Skeletal muscle tissue (tissue), 4 donors: Measurements from ENCODE around the gene JUNB. TPM values are rescaled to one million over a fixed set of nuclear protein-coding genes. Genes with fewer than 3 reads are reported as not detected.

Experiments
- H3K27ac ChIP-seq: one replicate; pipeline ENCODE4 v1.7.0; 2013; ENCODE audit warnings: mild to moderate bottlenecking, low read depth, low read length, inconsistent platforms
- H3K27me3 ChIP-seq, 3 donors: one replicate each; pipeline ENCODE4 v1.7.0; 2013; ENCODE audit warnings: low read length in 3 of 3; ENCODE audit not compliant: control insufficient read depth in 3 of 3, insufficient read depth in 3 of 3
- H3K36me3 ChIP-seq, 3 donors: one replicate each; pipeline ENCODE4 v1.7.0; 2013; ENCODE audit warnings: low read length in 3 of 3; ENCODE audit not compliant: control insufficient read depth in 3 of 3, insufficient read depth in 3 of 3
- H3K4me1 ChIP-seq, 3 donors: one replicate each; pipeline ENCODE4 v1.7.0; 2013; ENCODE audit warnings: low read length in 3 of 3, mild to moderate bottlenecking in 3 of 3; ENCODE audit not compliant: control insufficient read depth in 3 of 3, insufficient read depth in 3 of 3
- H3K4me3 ChIP-seq, 3 donors: one replicate each; pipeline ENCODE4 v1.7.0; 2013; ENCODE audit warnings: low read length in 3 of 3
- H3K9ac ChIP-seq, 3 donors: one replicate each; pipeline ENCODE4 v1.7.0; 2013; ENCODE audit warnings: low read length in 3 of 3, mild to moderate bottlenecking in 3 of 3, moderate library complexity in 2 of 3, low read depth in 1 of 3
- H3K9me3 ChIP-seq, 3 donors: one replicate each; pipeline ENCODE4 v1.7.0; 2013; ENCODE audit warnings: low read length in 3 of 3; ENCODE audit not compliant: control insufficient read depth in 3 of 3
- total RNA-seq: library from RNA; depleted of rRNA; stranded (reverse); fragments of >200 nt; gene quantifications from one replicate; pipeline ENCODE4 v1.2.3, GENCODE V29; 2014
- donor health status: Osteomylitis.

The JUNB gene
- total RNA-seq, result 31.3 TPM

- H3K4me3 ChIP-seq, result peak within 1 kb of the TSS; percentile 93 to 98 (median 93)
- H3K4me1 ChIP-seq, result peaks cover 48 to 54% (median 49%) of the 10 kb centered on the region in 3 donors
- H3K9me3 ChIP-seq, result no peaks in the 10 kb centered on the region
- H3K36me3 ChIP-seq, result peaks cover 0 to 4% (median under 1%) of the 10 kb centered on the region in 3 donors
- no peaks in the 10 kb centered on the region for H3K27me3 ChIP-seq
- peak within 1 kb of the TSS; percentile 99 for H3K27ac ChIP-seq
- peak within 1 kb of the TSS; percentile 96 to 99 (median 98) for H3K9ac ChIP-seq
Observed at GRCh38 chr19:12791345-12792050, at the start of gene JUNB. Gene JUNB, plus strand, starts transcription at chr19:12791486. Its CDS starts 286 bp downstream, at chr19:12791772.

- no peak overlapping the region for H3K4me3 ChIP-seq
- H3K27me3 ChIP-seq, result peaks cover 3 to 27% (median 13%) of the 10 kb centered on the region in 3 donors
- H3K9me3 ChIP-seq, result peaks cover 2 to 5% (median 4%) of the 10 kb centered on the region in 3 donors
- H3K27ac ChIP-seq, result no peak overlapping the region
- no peak overlapping the region for H3K9ac ChIP-seq
- peaks cover 29 to 40% (median 39%) of the 10 kb centered on the region in 3 donors for H3K36me3 ChIP-seq
- peaks cover 0 to 7% (median 7%) of the 10 kb centered on the region in 3 donors for H3K4me1 ChIP-seq
Observed at GRCh38 chr19:12745166-12745897, 46.0 kb upstream of the JUNB start.

- H3K4me1 ChIP-seq, result peaks cover 2 to 8% (median 7%) of the 10 kb centered on the region in 3 donors
- H3K9ac ChIP-seq, result no peak overlapping the region
- H3K27ac ChIP-seq, result no peak overlapping the region
- no peak overlapping the region for H3K4me3 ChIP-seq
- H3K27me3 ChIP-seq, result peaks cover 24 to 54% (median 36%) of the 10 kb centered on the region in 3 donors
- H3K9me3 ChIP-seq, result peaks cover 2 to 5% (median 4%) of the 10 kb centered on the region in 3 donors
- peaks cover 28 to 33% (median 33%) of the 10 kb centered on the region in 3 donors for H3K36me3 ChIP-seq
Observed at GRCh38 chr19:12748489-12748888, 42.8 kb upstream of the JUNB start.

- Histone ChIP-seq H3K36me3 (peaks cover 25 to 30% (median 28%) of the 10 kb centered on the region in 3 donors), H3K27ac (no peak overlapping the region), H3K27me3 (peaks cover 33 to 64% (median 44%) of the 10 kb centered on the region in 3 donors), H3K9me3 (peaks cover 2 to 5% (median 4%) of the 10 kb centered on the region in 3 donors), H3K4me3 (no peak overlapping the region), H3K4me1 (peaks cover 2 to 8% (median 7%) of the 10 kb centered on the region in 3 donors), H3K9ac (no peak overlapping the region)
Observed at GRCh38 chr19:12749938-12750521, 41.3 kb upstream of the JUNB start.

- peaks cover 33 to 69% (median 50%) of the 10 kb centered on the region in 3 donors for H3K27me3 ChIP-seq
Observed at GRCh38 chr19:12750851-12751250, 40.4 kb upstream of the JUNB start.

GRCh38 chr19:12751635-12752034, 39.7 kb upstream of the JUNB start, which contains the start of gene BEST2:
Gene BEST2, plus strand, starts transcription at chr19:12751791. Its CDS starts 802 bp downstream, at chr19:12752593.
- Histone ChIP-seq H3K4me1 (peaks cover 2 to 8% (median 7%) of the 10 kb centered on the region in 3 donors), H3K27ac (no peak within 1 kb of the TSS), H3K9ac (no peak within 1 kb of the TSS), H3K4me3 (no peak within 1 kb of the TSS), H3K9me3 (peaks cover 2 to 5% (median 4%) of the 10 kb centered on the region in 3 donors), H3K27me3 (peaks cover 33 to 69% (median 56%) of the 10 kb centered on the region in 3 donors), H3K36me3 (peaks cover 12 to 16% (median 14%) of the 10 kb centered on the region in 3 donors)

More at GRCh38 chr19:12750851-12751250, 40.4 kb upstream of the JUNB start:
- H3K9me3 ChIP-seq, result peaks cover 2 to 5% (median 4%) of the 10 kb centered on the region in 3 donors
- peaks cover 17 to 22% (median 20%) of the 10 kb centered on the region in 3 donors for H3K36me3 ChIP-seq
- no peak overlapping the region for H3K27ac ChIP-seq
- H3K4me1 ChIP-seq, result peaks cover 2 to 8% (median 7%) of the 10 kb centered on the region in 3 donors
- no peak overlapping the region for H3K9ac ChIP-seq
- no peak overlapping the region for H3K4me3 ChIP-seq

- H3K9me3 ChIP-seq, result peaks cover 2 to 5% (median 4%) of the 10 kb centered on the region in 3 donors
- H3K36me3 ChIP-seq, result peaks cover 9 to 12% (median 10%) of the 10 kb centered on the region in 3 donors
- H3K27me3 ChIP-seq, result peaks cover 33 to 66% (median 56%) of the 10 kb centered on the region in 3 donors
- H3K4me1 ChIP-seq, result peaks cover 2 to 8% (median 7%) of the 10 kb centered on the region in 3 donors
- H3K27ac ChIP-seq, result no peak overlapping the region
- no peak overlapping the region for H3K4me3 ChIP-seq
- no peak overlapping the region for H3K9ac ChIP-seq
Observed at GRCh38 chr19:12752056-12752781, 39.1 kb upstream of the JUNB start.

GRCh38 chr19:12754465-12755196, 36.7 kb upstream of the JUNB start:
- Histone ChIP-seq H3K27ac (no peak overlapping the region), H3K27me3 (peaks cover 31 to 51% (median 48%) of the 10 kb centered on the region in 3 donors), H3K9me3 (no peaks in the 10 kb centered on the region), H3K9ac (no peak overlapping the region), H3K4me1 (peaks cover 6 to 15% (median 8%) of the 10 kb centered on the region in 3 donors), H3K4me3 (no peak overlapping the region), H3K36me3 (no peaks in the 10 kb centered on the region)
